ENCODE results near the gene ICOSLG. TPM values are rescaled to one million over a fixed set of nuclear protein-coding genes. Genes with fewer than 3 reads are reported as not detected.

ICOSLG gene
- total and polyA plus RNA-seq, 2 of the 4 experiments (the other 2 are of a cell fraction) = under 0.01 to 0.09 TPM

DNA sequence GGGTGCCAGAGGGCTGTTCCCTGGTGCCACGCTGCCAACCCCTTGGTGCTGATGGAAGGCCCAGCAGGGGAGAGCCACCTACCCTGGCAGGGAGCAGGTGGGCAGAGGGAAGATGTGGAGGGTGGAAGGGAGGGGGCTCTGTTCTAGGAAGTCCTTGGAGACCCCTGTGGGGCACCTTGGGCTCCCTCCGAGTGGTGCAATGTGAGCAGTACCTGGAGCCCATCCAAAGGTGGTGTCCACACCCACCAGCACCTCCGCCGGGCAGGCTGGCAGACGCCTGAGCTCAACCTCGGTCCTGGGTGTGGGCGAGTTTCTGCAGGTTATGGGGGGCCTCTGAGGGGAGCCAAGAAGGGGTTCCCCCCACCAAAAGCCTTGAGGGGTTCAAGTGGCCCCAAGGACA is 32.3 kb upstream of the ICOSLG start:
- no peak overlapping the region for H4K91ac ChIP-seq (ENCODE audit: insufficient read depth, low read depth, low read length)

More for the DNA sequence above, 32.3 kb upstream of the ICOSLG start:
- H3K9me1 ChIP-seq (ENCODE audit: insufficient read depth, low read length) = no peaks in the 10 kb centered on the region
- H3K27me3 ChIP-seq (ENCODE audit: control insufficient read depth, insufficient read depth, low read length) = peaks cover 10% of the 10 kb centered on the region; the same call in 1 of the 2 replicates
- 50% methylated on average over 1 of the region's 7 CpGs; no CpG with 5 or more reads in 1 of the 2 experiments for WGBS, 2 experiments (ENCODE audit: extremely low coverage in 2 of 2, insufficient read length in 1 of 2)
- no peaks in the 10 kb centered on the region for H3K79me1 ChIP-seq (ENCODE audit: low read depth in 1 of 2, low read length in 2 of 2)
- H3K4ac ChIP-seq (ENCODE audit: low read depth, low read length) = no peak overlapping the region
- no peak overlapping the region for H3K27ac ChIP-seq (ENCODE audit: insufficient read depth, low read length)
- no peak overlapping the region for H2AK9ac ChIP-seq (replicated peaks; ENCODE audit: low read depth, low read length, poor library complexity)
- H3K18ac ChIP-seq (ENCODE audit: low read depth, low read length) = no peak overlapping the region
- no peak overlapping the region for H2BK15ac ChIP-seq (ENCODE audit: low read depth, low read length)
- ChIA-PET POLR2A (ENCODE audit: unreplicated experiment) (no interaction called here), CTCF (no interaction called here)
- no peaks in the 10 kb centered on the region for H3K9me3 ChIP-seq (ENCODE audit: control insufficient read depth, insufficient read depth, low read length)
- no peaks in the 10 kb centered on the region for H3K4me1 ChIP-seq (ENCODE audit: control insufficient read depth, insufficient read depth, low read length)
- H3K56ac ChIP-seq (ENCODE audit: extremely low read depth, insufficient read depth, low read length) = no peak overlapping the region
- no peak overlapping the region for H4K5ac ChIP-seq (ENCODE audit: low read depth, low read length)
- no peak overlapping the region for H2AK5ac ChIP-seq (ENCODE audit: low read depth, low read length)
- no peak for ATAC-seq (ENCODE audit: low read depth)
- dilution Hi-C loops (cut with HindIII; ENCODE audit: low sequenced_read_pairs, unreplicated experiment) = no loop called here
- H2AFZ ChIP-seq (replicated peaks; ENCODE audit: low read length, poor library complexity) = no peak overlapping the region
- intact Hi-C loops (cut with micrococcal nuclease) = no loop called here
- no peaks in the 10 kb centered on the region for H4K20me1 ChIP-seq (ENCODE audit: insufficient read depth, low read length)
- no peak overlapping the region for H2BK120ac ChIP-seq (ENCODE audit: low read depth, low read length)
- H3K36me3 ChIP-seq (ENCODE audit: control insufficient read depth, insufficient read depth, low read length) = no peaks in the 10 kb centered on the region
- in situ Hi-C loops (cut with MboI; ENCODE audit: low sequenced_read_pairs) = no loop called here
- no peak overlapping the region for H3K14ac ChIP-seq (replicated peaks; ENCODE audit: low read depth, low read length)
- no peak overlapping the region for H2BK5ac ChIP-seq (ENCODE audit: low read depth, low read length, poor library complexity, severe bottlenecking)
- TF ChIP-seq CEBPB (IDR thresholded peaks at IDR 0.05; ENCODE audit: low read depth, low read length) = no peak
- TF ChIP-seq FOS (IDR thresholded peaks at IDR 0.05; ENCODE audit: low read depth, low read length) = no peak
- TF ChIP-seq BHLHE40 (IDR thresholded peaks at IDR 0.05; ENCODE audit: low read depth, low read length) = no peak
- no peak for TF ChIP-seq MAFK (IDR thresholded peaks at IDR 0.05; ENCODE audit: low read depth, low read length)
- TF ChIP-seq RAD21 (IDR thresholded peaks at IDR 0.05; ENCODE audit: low read length) = no peak
- TF ChIP-seq, protein P1, sequence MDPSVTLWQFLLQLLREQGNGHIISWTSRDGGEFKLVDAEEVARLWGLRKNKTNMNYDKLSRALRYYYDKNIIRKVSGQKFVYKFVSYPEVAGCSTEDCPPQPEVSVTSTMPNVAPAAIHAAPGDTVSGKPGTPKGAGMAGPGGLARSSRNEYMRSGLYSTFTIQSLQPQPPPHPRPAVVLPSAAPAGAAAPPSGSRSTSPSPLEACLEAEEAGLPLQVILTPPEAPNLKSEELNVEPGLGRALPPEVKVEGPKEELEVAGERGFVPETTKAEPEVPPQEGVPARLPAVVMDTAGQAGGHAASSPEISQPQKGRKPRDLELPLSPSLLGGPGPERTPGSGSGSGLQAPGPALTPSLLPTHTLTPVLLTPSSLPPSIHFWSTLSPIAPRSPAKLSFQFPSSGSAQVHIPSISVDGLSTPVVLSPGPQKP (IDR thresholded peaks at IDR 0.05; ENCODE audit: borderline replicate concordance, low read depth, low read length) = no peak
- TF ChIP-seq NFE2L2 (IDR thresholded peaks at IDR 0.05; ENCODE audit: low read depth, low read length) = no peak
- TF ChIP-seq RCOR1 (IDR thresholded peaks at IDR 0.05; ENCODE audit: insufficient replicate concordance, low read length) = no peak
- TF ChIP-seq SMC3 (IDR thresholded peaks at IDR 0.05; ENCODE audit: low read depth, low read length) = no peak
- TF ChIP-seq MAZ (IDR thresholded peaks at IDR 0.05; ENCODE audit: borderline replicate concordance, low read depth, low read length) = no peak
- no peak for TF ChIP-seq CHD1 (IDR thresholded peaks at IDR 0.05; ENCODE audit: low read depth, low read length)
- TF ChIP-seq, protein P2, sequence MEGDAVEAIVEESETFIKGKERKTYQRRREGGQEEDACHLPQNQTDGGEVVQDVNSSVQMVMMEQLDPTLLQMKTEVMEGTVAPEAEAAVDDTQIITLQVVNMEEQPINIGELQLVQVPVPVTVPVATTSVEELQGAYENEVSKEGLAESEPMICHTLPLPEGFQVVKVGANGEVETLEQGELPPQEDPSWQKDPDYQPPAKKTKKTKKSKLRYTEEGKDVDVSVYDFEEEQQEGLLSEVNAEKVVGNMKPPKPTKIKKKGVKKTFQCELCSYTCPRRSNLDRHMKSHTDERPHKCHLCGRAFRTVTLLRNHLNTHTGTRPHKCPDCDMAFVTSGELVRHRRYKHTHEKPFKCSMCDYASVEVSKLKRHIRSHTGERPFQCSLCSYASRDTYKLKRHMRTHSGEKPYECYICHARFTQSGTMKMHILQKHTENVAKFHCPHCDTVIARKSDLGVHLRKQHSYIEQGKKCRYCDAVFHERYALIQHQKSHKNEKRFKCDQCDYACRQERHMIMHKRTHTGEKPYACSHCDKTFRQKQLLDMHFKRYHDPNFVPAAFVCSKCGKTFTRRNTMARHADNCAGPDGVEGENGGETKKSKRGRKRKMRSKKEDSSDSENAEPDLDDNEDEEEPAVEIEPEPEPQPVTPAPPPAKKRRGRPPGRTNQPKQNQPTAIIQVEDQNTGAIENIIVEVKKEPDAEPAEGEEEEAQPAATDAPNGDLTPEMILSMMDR (conservative IDR thresholded peaks at IDR 0.05; ENCODE audit: low read depth, low read length) = no peak
- TF ChIP-seq POLR2A (IDR thresholded peaks at IDR 0.05; ENCODE audit: low read depth, low read length) = no peak
- no peak for TF ChIP-seq MXI1 (IDR thresholded peaks at IDR 0.05; ENCODE audit: borderline replicate concordance, low read depth, low read length)
- no peak for TF ChIP-seq RFX5 (IDR thresholded peaks at IDR 0.05; ENCODE audit: low read depth, low read length)
- TF ChIP-seq, protein P3, sequence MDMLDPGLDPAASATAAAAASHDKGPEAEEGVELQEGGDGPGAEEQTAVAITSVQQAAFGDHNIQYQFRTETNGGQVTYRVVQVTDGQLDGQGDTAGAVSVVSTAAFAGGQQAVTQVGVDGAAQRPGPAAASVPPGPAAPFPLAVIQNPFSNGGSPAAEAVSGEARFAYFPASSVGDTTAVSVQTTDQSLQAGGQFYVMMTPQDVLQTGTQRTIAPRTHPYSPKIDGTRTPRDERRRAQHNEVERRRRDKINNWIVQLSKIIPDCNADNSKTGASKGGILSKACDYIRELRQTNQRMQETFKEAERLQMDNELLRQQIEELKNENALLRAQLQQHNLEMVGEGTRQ (IDR thresholded peaks at IDR 0.05; ENCODE audit: low read depth, low read length) = no peak
- H2BK20ac ChIP-seq (ENCODE audit: low read depth, low read length) = no peak overlapping the region
- BruUV-seq (replicated peaks) = no TSS peak
- H3K23ac ChIP-seq (ENCODE audit: low read depth, low read length) = no peak overlapping the region
- H3K4me3 ChIP-seq (ENCODE audit: insufficient read depth, low read depth, low read length) = no peak overlapping the region
- no peak overlapping the region for H4K8ac ChIP-seq (ENCODE audit: low read depth in 2 of 2, low read length in 2 of 2)
- no peak overlapping the region for H3K4me2 ChIP-seq (ENCODE audit: low read depth, low read length)
- H3K9ac ChIP-seq (ENCODE audit: low read depth, low read length) = no peak overlapping the region
- no peak for DNase-seq

All from IMR-90 (cell line).